Measurements from ENCODE around the gene MYH11. TPM values are rescaled to one million over a fixed set of nuclear protein-coding genes. Genes with fewer than 3 reads are reported as not detected.

Gene MYH11
- total RNA-seq, 1 donor from 2014 or later: not detected

DNA sequence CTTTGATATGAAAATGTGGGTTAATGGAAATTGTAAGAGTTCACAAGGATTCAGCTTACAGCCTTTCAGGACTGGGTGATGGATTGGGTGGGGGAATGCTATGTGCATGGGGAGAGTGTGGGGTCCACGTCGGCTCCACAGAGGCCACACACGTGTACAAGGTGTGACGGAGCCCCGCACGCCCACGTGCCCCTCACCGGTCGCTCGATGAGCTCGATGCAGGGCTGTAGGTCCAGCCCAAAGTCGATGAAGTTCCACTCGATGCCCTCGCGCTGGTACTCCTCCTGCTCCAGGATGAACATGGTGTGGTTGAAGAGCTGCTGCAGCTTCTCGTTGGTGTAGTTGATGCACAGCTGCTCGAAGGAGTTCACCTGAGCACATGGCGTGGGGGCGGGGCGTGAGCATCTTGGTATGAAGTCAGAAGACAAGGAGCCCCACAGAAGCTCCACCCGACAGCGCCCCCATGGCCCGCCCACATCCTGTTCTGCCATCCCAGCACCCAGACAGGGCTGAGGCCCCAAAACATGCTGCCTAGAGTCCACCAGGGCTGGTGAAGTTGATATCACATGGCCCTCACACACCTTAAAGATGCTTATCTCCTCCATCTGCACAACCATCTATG, 99.1 kb downstream of the MYH11 start:
- Mint-ChIP-seq H3K4me3 (no peak overlapping the region), H3K4me1 (ENCODE audit: low read depth) (no peaks in the 10 kb centered on the region), H3K36me3 (ENCODE audit: low read depth) (no peaks in the 10 kb centered on the region), H3K9me3 (no peaks in the 10 kb centered on the region), H3K27ac (no peak overlapping the region), H3K27me3 (ENCODE audit: insufficient read depth) (peaks cover 2% of the 10 kb centered on the region)
- DNase-seq (ENCODE audit: low spot score): peak; percentile 6
- intact Hi-C loops (cut with micrococcal nuclease): no loop called here

- Mint-ChIP-seq H3K27ac (no peak overlapping the region), H3K36me3 (ENCODE audit: low read depth) (no peaks in the 10 kb centered on the region), H3K27me3 (ENCODE audit: insufficient read depth) (peaks cover 2% of the 10 kb centered on the region), H3K9me3 (no peaks in the 10 kb centered on the region), H3K4me3 (no peak overlapping the region), H3K4me1 (ENCODE audit: low read depth) (no peaks in the 10 kb centered on the region)
- intact Hi-C loops (cut with micrococcal nuclease): no loop called here
- no peak for DNase-seq (ENCODE audit: low spot score)
These were observed 99.8 kb downstream of the MYH11 start for GRCh38 chr16:15757077-15757386.

DNA sequence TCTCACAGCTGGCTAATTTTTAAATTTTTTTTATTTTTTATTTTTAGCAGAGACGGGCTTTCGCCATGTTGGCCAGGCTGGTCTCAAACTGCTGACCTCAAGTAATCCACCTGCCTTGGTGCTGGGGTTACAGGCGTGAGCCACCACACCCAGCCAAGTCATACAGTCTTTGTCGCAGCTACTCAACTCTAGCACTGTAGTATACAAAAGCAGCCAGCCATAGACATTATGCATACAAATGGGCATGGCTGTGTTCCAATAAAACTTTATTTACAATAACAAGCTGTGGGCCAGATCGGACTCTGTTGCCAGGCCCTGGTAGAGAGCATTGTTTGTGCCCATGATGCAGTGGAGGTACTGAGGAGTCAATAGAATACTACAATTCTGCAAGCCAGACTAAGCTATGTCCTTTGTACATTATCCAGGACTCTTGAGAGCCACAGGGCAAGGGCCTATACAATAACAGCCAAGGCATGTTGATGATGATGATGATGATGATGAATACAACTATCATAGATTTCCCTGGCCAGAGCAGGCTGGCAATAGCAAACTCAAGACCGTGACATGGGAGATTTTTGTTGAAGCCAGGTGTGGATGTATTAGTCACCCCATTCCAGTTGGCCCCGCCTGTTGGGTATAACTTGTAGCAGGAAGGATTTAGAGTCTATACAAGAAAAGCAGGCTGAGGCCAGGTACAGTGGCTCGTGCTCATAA, 101.8 kb downstream of the MYH11 start:
- no peak overlapping the region for H3K4me3 Mint-ChIP-seq
- H3K27me3 Mint-ChIP-seq (ENCODE audit: insufficient read depth): peaks cover 2% of the 10 kb centered on the region
- H3K9me3 Mint-ChIP-seq: no peaks in the 10 kb centered on the region
- intact Hi-C loops (cut with micrococcal nuclease): no loop called here
- H3K27ac Mint-ChIP-seq: no peak overlapping the region
- H3K36me3 Mint-ChIP-seq (ENCODE audit: low read depth): no peaks in the 10 kb centered on the region
- no peaks in the 10 kb centered on the region for H3K4me1 Mint-ChIP-seq (ENCODE audit: low read depth)
- no peak for DNase-seq (ENCODE audit: low spot score)

GRCh38 chr16:15752717-15753488, 103.9 kb downstream of the MYH11 start:
- no peak for DNase-seq (ENCODE audit: low spot score)
- Mint-ChIP-seq H3K4me3 (no peak overlapping the region), H3K27ac (no peak overlapping the region), H3K9me3 (no peaks in the 10 kb centered on the region), H3K36me3 (ENCODE audit: low read depth) (peaks cover 1% of the 10 kb centered on the region), H3K4me1 (ENCODE audit: low read depth) (no peaks in the 10 kb centered on the region), H3K27me3 (ENCODE audit: insufficient read depth) (no peaks in the 10 kb centered on the region)
- intact Hi-C loops (cut with micrococcal nuclease): no loop called here

DNA sequence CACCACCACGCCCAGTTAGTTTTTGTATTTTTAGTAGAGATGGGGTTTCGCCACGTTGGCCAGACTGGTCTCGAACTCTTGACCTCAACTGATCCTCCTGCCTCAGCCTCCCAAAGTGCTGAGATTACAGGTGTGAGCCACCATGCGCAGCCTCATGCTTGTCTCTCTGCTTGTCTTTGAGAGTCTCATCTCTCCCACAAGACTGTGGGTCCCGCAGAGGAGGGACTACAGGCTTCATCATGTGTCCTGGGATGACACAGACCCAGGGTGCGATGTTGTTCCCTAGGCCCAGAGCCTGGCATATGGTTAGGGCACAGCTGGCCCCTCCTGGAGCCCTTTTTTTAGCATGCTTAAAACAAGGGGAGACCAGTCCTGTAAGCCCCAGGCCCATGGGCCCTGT, 104.9 kb downstream of the MYH11 start:
- intact Hi-C loops (cut with micrococcal nuclease): no loop called here
- H3K4me3 Mint-ChIP-seq: no peak overlapping the region
- no peaks in the 10 kb centered on the region for H3K9me3 Mint-ChIP-seq
- peaks cover 1% of the 10 kb centered on the region for H3K36me3 Mint-ChIP-seq (ENCODE audit: low read depth)
- H3K27ac Mint-ChIP-seq: no peak overlapping the region
- DNase-seq (ENCODE audit: low spot score): no peak
- no peaks in the 10 kb centered on the region for H3K4me1 Mint-ChIP-seq (ENCODE audit: low read depth)
- H3K27me3 Mint-ChIP-seq (ENCODE audit: insufficient read depth): no peaks in the 10 kb centered on the region

- Mint-ChIP-seq H3K4me3 (no peak overlapping the region), H3K4me1 (ENCODE audit: low read depth) (no peaks in the 10 kb centered on the region)
These were observed 106.8 kb downstream of the MYH11 start for GRCh38 chr16:15749985-15750384.

DNA sequence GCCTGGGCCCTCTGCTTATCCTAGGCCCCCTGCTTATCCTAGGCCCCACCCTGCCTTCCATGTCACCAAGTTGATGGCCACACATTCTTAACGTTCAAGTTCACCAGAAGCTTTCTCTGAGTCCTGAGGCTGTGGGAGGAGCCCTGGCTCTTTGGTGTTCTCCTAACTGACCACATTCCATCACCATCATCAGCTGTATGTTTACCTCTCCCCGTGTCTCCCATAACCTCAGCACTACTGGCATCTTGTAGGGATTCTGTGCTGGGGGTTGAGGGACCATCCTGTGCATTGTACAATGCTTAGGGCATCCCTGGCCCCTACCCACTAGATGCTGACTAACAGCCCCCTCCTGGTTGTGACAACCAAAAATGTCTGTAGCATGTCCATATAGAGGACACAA, 107.5 kb downstream of the MYH11 start:
- intact Hi-C loops (cut with micrococcal nuclease): no loop called here
- Mint-ChIP-seq H3K27me3 (ENCODE audit: insufficient read depth) (no peaks in the 10 kb centered on the region), H3K4me3 (no peak overlapping the region), H3K9me3 (no peaks in the 10 kb centered on the region), H3K36me3 (ENCODE audit: low read depth) (peaks cover 1% of the 10 kb centered on the region), H3K27ac (peak overlapping the region; percentile 2), H3K4me1 (ENCODE audit: low read depth) (no peaks in the 10 kb centered on the region)
- DNase-seq (ENCODE audit: low spot score): no peak

More at GRCh38 chr16:15749985-15750384, 106.8 kb downstream of the MYH11 start:
- H3K9me3 Mint-ChIP-seq: no peaks in the 10 kb centered on the region
- DNase-seq (ENCODE audit: low spot score): no peak
- no peak overlapping the region for H3K27ac Mint-ChIP-seq
- H3K27me3 Mint-ChIP-seq (ENCODE audit: insufficient read depth): no peaks in the 10 kb centered on the region
- intact Hi-C loops (cut with micrococcal nuclease): no loop called here
- H3K36me3 Mint-ChIP-seq (ENCODE audit: low read depth): peaks cover 1% of the 10 kb centered on the region

DNA sequence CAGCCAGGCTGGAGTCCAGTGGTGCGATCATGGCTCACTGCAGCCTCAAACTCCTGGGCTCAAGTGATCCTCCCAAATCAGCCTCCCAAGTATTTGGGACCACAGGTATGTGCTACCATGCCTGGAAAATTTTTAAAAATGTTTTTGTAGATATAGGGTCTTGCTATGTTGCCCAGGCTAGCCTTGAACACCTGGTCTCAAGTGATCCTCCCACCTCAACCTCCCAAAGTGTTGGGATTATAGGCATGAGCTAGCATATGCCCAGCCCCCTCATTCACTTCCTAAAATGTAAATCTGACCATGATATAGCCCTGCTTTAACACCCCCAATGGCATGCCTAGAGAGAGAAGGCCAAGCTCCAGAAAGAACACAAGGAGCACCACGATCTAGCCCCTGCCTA, 108.2 kb downstream of the MYH11 start:
- Mint-ChIP-seq H3K9me3 (no peaks in the 10 kb centered on the region), H3K27me3 (ENCODE audit: insufficient read depth) (no peaks in the 10 kb centered on the region), H3K4me3 (no peak overlapping the region), H3K4me1 (ENCODE audit: low read depth) (no peaks in the 10 kb centered on the region), H3K27ac (no peak overlapping the region), H3K36me3 (ENCODE audit: low read depth) (peaks cover 2% of the 10 kb centered on the region)
- intact Hi-C loops (cut with micrococcal nuclease): no loop called here
- DNase-seq (ENCODE audit: low spot score): no peak

GRCh38 chr16:15747937-15748336, 108.9 kb downstream of the MYH11 start:
- intact Hi-C loops (cut with micrococcal nuclease): no loop called here

GRCh38 chr16:15746332-15746731, 110.5 kb downstream of the MYH11 start:
- peaks cover 8% of the 10 kb centered on the region for H3K36me3 Mint-ChIP-seq (ENCODE audit: low read depth)
- no peaks in the 10 kb centered on the region for H3K27me3 Mint-ChIP-seq (ENCODE audit: insufficient read depth)
- no peak for DNase-seq (ENCODE audit: low spot score)
- H3K9me3 Mint-ChIP-seq: no peaks in the 10 kb centered on the region
- no peak overlapping the region for H3K4me3 Mint-ChIP-seq
- intact Hi-C loops (cut with micrococcal nuclease): no loop called here
- no peaks in the 10 kb centered on the region for H3K4me1 Mint-ChIP-seq (ENCODE audit: low read depth)
- H3K27ac Mint-ChIP-seq: no peak overlapping the region

More at GRCh38 chr16:15747937-15748336, 108.9 kb downstream of the MYH11 start:
- Mint-ChIP-seq H3K27me3 (ENCODE audit: insufficient read depth) (no peaks in the 10 kb centered on the region), H3K9me3 (no peaks in the 10 kb centered on the region), H3K4me1 (ENCODE audit: low read depth) (no peaks in the 10 kb centered on the region), H3K4me3 (no peak overlapping the region), H3K36me3 (ENCODE audit: low read depth) (peaks cover 3% of the 10 kb centered on the region), H3K27ac (no peak overlapping the region)
- no peak for DNase-seq (ENCODE audit: low spot score)

- Mint-ChIP-seq H3K27ac (no peak overlapping the region), H3K4me3 (no peak overlapping the region), H3K36me3 (ENCODE audit: low read depth) (peaks cover 15% of the 10 kb centered on the region), H3K4me1 (ENCODE audit: low read depth) (no peaks in the 10 kb centered on the region), H3K27me3 (ENCODE audit: insufficient read depth) (no peaks in the 10 kb centered on the region), H3K9me3 (no peaks in the 10 kb centered on the region)
- no peak for DNase-seq (ENCODE audit: low spot score)
- intact Hi-C loops (cut with micrococcal nuclease): no loop called here
These were observed 113.2 kb downstream of the MYH11 start for GRCh38 chr16:15743657-15744056.

GRCh38 chr16:15742716-15743115, 114.1 kb downstream of the MYH11 start:
- Mint-ChIP-seq H3K4me1 (ENCODE audit: low read depth) (no peaks in the 10 kb centered on the region), H3K36me3 (ENCODE audit: low read depth) (peaks cover 14% of the 10 kb centered on the region), H3K27ac (no peak overlapping the region), H3K27me3 (ENCODE audit: insufficient read depth) (no peaks in the 10 kb centered on the region), H3K4me3 (no peak overlapping the region), H3K9me3 (no peaks in the 10 kb centered on the region)
- intact Hi-C loops (cut with micrococcal nuclease): no loop called here
- DNase-seq (ENCODE audit: low spot score): no peak

GRCh38 chr16:15741207-15741871, 115.5 kb downstream of the MYH11 start:
- Mint-ChIP-seq H3K36me3 (ENCODE audit: low read depth) (peaks cover 19% of the 10 kb centered on the region), H3K27me3 (ENCODE audit: insufficient read depth) (no peaks in the 10 kb centered on the region), H3K4me1 (ENCODE audit: low read depth) (no peaks in the 10 kb centered on the region), H3K4me3 (no peak overlapping the region), H3K27ac (no peak overlapping the region), H3K9me3 (no peaks in the 10 kb centered on the region)
- no peak for DNase-seq (ENCODE audit: low spot score)
- intact Hi-C loops (cut with micrococcal nuclease): no loop called here
